GM19438 (cell line): Measurements from ENCODE around the gene SLC2A4RG.

Source experiments
- ATAC-seq: cut with Tn5 transposase; IDR thresholded peaks from one replicate; pipeline ENCODE4 v1.9.1; 2021; ENCODE audit warnings: low read depth; ENCODE audit not compliant: unreplicated experiment

SLC2A4RG gene

GRCh38 chr20:63739130-63740069 is at the start of gene SLC2A4RG:
SLC2A4RG (plus strand) TSS chr20:63739776; CDS start chr20:63739913, 137 bp downstream.
- no peak for ATAC-seq

- no peak for ATAC-seq
Measured at GRCh38 chr20:63690003-63690897, 49.3 kb upstream of the SLC2A4RG start.

- no peak for ATAC-seq
Measured at GRCh38 chr20:63690898-63691710, 48.5 kb upstream of the SLC2A4RG start.

- no peak for ATAC-seq
Measured at GRCh38 chr20:63691711-63692435, 47.7 kb upstream of the SLC2A4RG start.

GRCh38 chr20:63692436-63693082 is 47.0 kb upstream of the SLC2A4RG start:
- no peak for ATAC-seq

GRCh38 chr20:63693083-63693732 is 46.4 kb upstream of the SLC2A4RG start:
- no peak for ATAC-seq

- ATAC-seq, result no peak
Measured at GRCh38 chr20:63693733-63694583, 45.6 kb upstream of the SLC2A4RG start.

GRCh38 chr20:63694584-63695423 is 44.8 kb upstream of the SLC2A4RG start:
- ATAC-seq, result no peak

- ATAC-seq, result no peak
Measured at GRCh38 chr20:63695424-63696305, 43.9 kb upstream of the SLC2A4RG start.

- ATAC-seq, result no peak
Measured at GRCh38 chr20:63696306-63696627, 43.3 kb upstream of the SLC2A4RG start.

GRCh38 chr20:63696628-63697356 is 42.8 kb upstream of the SLC2A4RG start, which contains the start of gene TNFRSF6B:
TNFRSF6B (plus strand) TSS chr20:63696652; CDS start chr20:63696768, 116 bp downstream.
- ATAC-seq, result no peak

GRCh38 chr20:63697357-63697867 is 42.2 kb upstream of the SLC2A4RG start:
- ATAC-seq, result no peak

GRCh38 chr20:63697868-63698545 is 41.6 kb upstream of the SLC2A4RG start:
- ATAC-seq, result no peak

- ATAC-seq, result no peak
Measured at GRCh38 chr20:63698739-63699465, 40.7 kb upstream of the SLC2A4RG start.
